Trophoblast cell (in vitro differentiated cells and primary cell): ENCODE data around the gene JMY.

Experiments
- DNase-seq, 2 donors: peaks; one replicate each; pipeline ENCODE4 v3.0.0-alpha.2; 2016
- H2AFZ ChIP-seq: 2 replicates; pipeline ENCODE4 v1.6.1; 2013; ENCODE audit warnings: low read length, moderate library complexity, mild to moderate bottlenecking; ENCODE audit not compliant: insufficient read depth, poor library complexity
- H2AK5ac ChIP-seq: 2 replicates; pipeline ENCODE4 v1.6.1; 2013; ENCODE audit warnings: mild to moderate bottlenecking, low read length
- H2BK120ac ChIP-seq: 2 replicates; pipeline ENCODE4 v1.6.1; 2013; ENCODE audit warnings: low read length, mild to moderate bottlenecking, moderate library complexity; ENCODE audit not compliant: insufficient read depth, poor library complexity
- H2BK12ac ChIP-seq: 2 replicates; pipeline ENCODE4 v1.6.1; 2013; ENCODE audit warnings: mild to moderate bottlenecking, low read length, moderate library complexity
- H2BK5ac ChIP-seq: 2 replicates; pipeline ENCODE4 v1.6.1; 2013; ENCODE audit warnings: low read length, low read depth, moderate library complexity, mild to moderate bottlenecking; ENCODE audit not compliant: poor library complexity
- H3K14ac ChIP-seq: 2 replicates; pipeline ENCODE4 v1.6.1; 2013; ENCODE audit warnings: mild to moderate bottlenecking, low read length
- H3K18ac ChIP-seq: 2 replicates; pipeline ENCODE4 v1.6.1; 2013; ENCODE audit warnings: mild to moderate bottlenecking, low read length
- H3K23ac ChIP-seq: 2 replicates; pipeline ENCODE4 v1.6.1; 2013; ENCODE audit warnings: low read length
- H3K27ac ChIP-seq: 2 replicates; pipeline ENCODE4 v1.5.1; 2013; ENCODE audit warnings: low read depth, mild to moderate bottlenecking, inconsistent platforms, low read length, moderate library complexity
- H3K27me3 ChIP-seq: 2 replicates; pipeline ENCODE4 v1.6.1; 2013; ENCODE audit warnings: inconsistent platforms, mild to moderate bottlenecking, low read length, moderate library complexity; ENCODE audit not compliant: insufficient read depth
- H3K36me3 ChIP-seq, 2 experiments: 1 replicate in 1 of 2; 2 replicates in 1 of 2; pipeline ENCODE4 v1.6.1; 2013; ENCODE audit warnings: low read length in 2 of 2, mild to moderate bottlenecking in 2 of 2, moderate library complexity in 1 of 2; ENCODE audit not compliant: insufficient read depth in 2 of 2, control insufficient read depth in 1 of 2
- H3K4ac ChIP-seq: 2 replicates; pipeline ENCODE4 v1.6.1; 2013; ENCODE audit warnings: low read depth, mild to moderate bottlenecking, low read length, moderate library complexity
- H3K4me1 ChIP-seq, 2 experiments: 1 replicate in 1 of 2; 2 replicates in 1 of 2; pipeline ENCODE4 v1.6.1; 2013; ENCODE audit warnings: low read length in 2 of 2, mild to moderate bottlenecking in 2 of 2, moderate library complexity in 1 of 2; ENCODE audit not compliant: insufficient read depth in 2 of 2, control insufficient read depth in 1 of 2
- H3K4me2 ChIP-seq: 2 replicates; pipeline ENCODE4 v1.6.1; 2013; ENCODE audit warnings: inconsistent platforms, mild to moderate bottlenecking, low read length, moderate library complexity
- H3K4me3 ChIP-seq: 2 replicates; pipeline ENCODE4 v1.5.1; 2013; ENCODE audit warnings: mild to moderate bottlenecking, low read depth, low read length, inconsistent platforms
- H3K79me1 ChIP-seq: one replicate; pipeline ENCODE4 v1.6.1; 2013; ENCODE audit warnings: low read length
- H3K79me2 ChIP-seq: 2 replicates; pipeline ENCODE4 v1.6.1; 2013; ENCODE audit warnings: low read length, mild to moderate bottlenecking; ENCODE audit not compliant: control insufficient read depth, insufficient read depth, poor library complexity
- H3K9ac ChIP-seq: 2 replicates; pipeline ENCODE4 v1.6.1; 2013; ENCODE audit warnings: mild to moderate bottlenecking, low read length
- H3K9me3 ChIP-seq: 2 replicates; pipeline ENCODE4 v1.6.1; 2013; ENCODE audit warnings: low read depth, mild to moderate bottlenecking, control low read depth, inconsistent platforms, low read length; ENCODE audit not compliant: insufficient read depth
- H4K12ac ChIP-seq: 2 replicates; pipeline ENCODE4 v1.6.1; 2013; ENCODE audit warnings: low read depth, mild to moderate bottlenecking, low read length, moderate library complexity
- H4K8ac ChIP-seq: 2 replicates; pipeline ENCODE4 v1.6.1; 2013; ENCODE audit warnings: low read depth, mild to moderate bottlenecking, low read length, moderate library complexity
- H4K91ac ChIP-seq: one replicate; pipeline ENCODE4 v1.6.1; 2013; ENCODE audit warnings: low read depth, mild to moderate bottlenecking, low read length, moderate library complexity
- WGBS: extraction: QIAGEN DNeasy Blood & Tissue Kit; methylation state at CpG from one replicate; pipeline ENCODE4 v1.1.7; 2013; ENCODE audit warnings: missing lambda C conversion rate; ENCODE audit not compliant: insufficient read length, insufficient coverage; ENCODE audit errors: extremely low coverage; 5-methylcytosine and 5-hydroxymethylcytosine counted together

The JMY gene

DNA sequence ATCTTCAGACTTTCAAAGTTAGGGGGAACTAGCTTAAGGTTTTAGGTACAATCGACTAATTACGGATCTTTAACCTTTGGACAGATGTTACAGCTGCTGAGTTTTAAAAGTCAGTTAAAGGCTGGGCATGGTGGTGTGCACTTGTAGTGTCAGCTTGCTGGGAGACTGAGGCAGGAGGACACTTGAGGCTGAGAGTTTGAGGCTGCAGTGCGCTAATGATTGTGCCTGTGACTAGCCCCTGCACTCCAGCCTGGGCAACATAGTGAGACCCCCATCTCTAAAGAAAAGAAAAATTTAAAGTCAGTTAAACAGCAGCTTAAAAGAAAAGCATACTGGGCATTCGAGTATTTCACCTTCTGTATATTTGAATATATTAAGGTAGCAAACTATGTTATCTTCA, 51.4 kb downstream of the JMY start:
- no peak overlapping the region for H3K4me2 ChIP-seq
- no peak overlapping the region for H2BK120ac ChIP-seq
- H4K12ac ChIP-seq = no peak overlapping the region
- no peaks in the 10 kb centered on the region for H3K9me3 ChIP-seq
- no peak overlapping the region for H3K18ac ChIP-seq
- no peak overlapping the region for H4K91ac ChIP-seq
- no peak overlapping the region for H3K14ac ChIP-seq
- H3K27ac ChIP-seq = no peak overlapping the region
- no peaks in the 10 kb centered on the region for H3K36me3 ChIP-seq
- no peak overlapping the region for H3K4ac ChIP-seq
- no peaks in the 10 kb centered on the region for H3K79me2 ChIP-seq
- H3K9ac ChIP-seq = no peak overlapping the region
- H3K23ac ChIP-seq = no peak overlapping the region
- H3K27me3 ChIP-seq = no peaks in the 10 kb centered on the region
- H4K8ac ChIP-seq = no peak overlapping the region
- no peak overlapping the region for H2AK5ac ChIP-seq
- H3K79me1 ChIP-seq = no peaks in the 10 kb centered on the region
- no peak for DNase-seq
- H2BK12ac ChIP-seq = no peak overlapping the region
- H3K4me1 ChIP-seq = no peaks in the 10 kb centered on the region
- no peak overlapping the region for H2BK5ac ChIP-seq
- H2AFZ ChIP-seq = no peak overlapping the region
- no peak overlapping the region for H3K4me3 ChIP-seq
- no CpG with 5 or more reads among the region's 4 CpGs for WGBS

DNA sequence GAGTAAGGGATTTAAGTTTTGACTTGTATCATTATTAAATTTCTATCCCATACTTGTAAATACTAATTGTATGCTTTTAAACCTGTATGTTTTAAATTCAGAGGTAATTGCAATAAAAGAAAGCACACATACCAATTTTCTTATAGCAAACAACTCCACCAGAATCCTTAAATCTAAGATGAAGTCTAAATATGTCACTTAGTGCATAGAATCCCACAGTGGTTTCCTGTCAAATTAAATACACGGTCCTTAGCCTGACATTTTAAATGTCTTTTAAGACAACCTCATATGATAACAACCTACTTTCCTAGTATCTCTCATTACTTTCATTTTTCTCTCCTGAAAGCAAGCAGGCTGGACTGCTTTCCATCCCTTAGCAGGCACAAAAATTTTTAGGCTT, 52.0 kb downstream of the JMY start:
- Histone ChIP-seq H3K4me2 (no peak overlapping the region), H4K8ac (no peak overlapping the region), H3K9me3 (no peaks in the 10 kb centered on the region), H2BK12ac (no peak overlapping the region), H3K79me2 (no peaks in the 10 kb centered on the region), H3K79me1 (no peaks in the 10 kb centered on the region), H3K27ac (no peak overlapping the region), H3K4me3 (no peak overlapping the region), H3K4ac (no peak overlapping the region), H2AFZ (no peak overlapping the region), H4K91ac (no peak overlapping the region), H3K36me3 (no peaks in the 10 kb centered on the region), H3K9ac (no peak overlapping the region), H3K27me3 (no peaks in the 10 kb centered on the region), H2AK5ac (no peak overlapping the region), H3K18ac (no peak overlapping the region), H3K4me1 (no peaks in the 10 kb centered on the region), H4K12ac (no peak overlapping the region), H3K14ac (no peak overlapping the region), H2BK120ac (no peak overlapping the region), H2BK5ac (no peak overlapping the region), H3K23ac (no peak overlapping the region)
- no CpG with 5 or more reads among the region's 1 CpG for WGBS
- DNase-seq = no peak

GRCh38 chr5:79295029-79295428, 59.1 kb downstream of the JMY start:
- no peak for DNase-seq
- no peak overlapping the region for H3K4me3 ChIP-seq
- no peak overlapping the region for H2BK5ac ChIP-seq
- H2AFZ ChIP-seq = no peak overlapping the region
- no peak overlapping the region for H2BK12ac ChIP-seq
- H3K4me1 ChIP-seq = no peaks in the 10 kb centered on the region
- no peak overlapping the region for H4K91ac ChIP-seq
- H3K36me3 ChIP-seq = no peaks in the 10 kb centered on the region
- no peak overlapping the region for H4K12ac ChIP-seq
- no peaks in the 10 kb centered on the region for H3K79me1 ChIP-seq
- H4K8ac ChIP-seq = no peak overlapping the region
- no peak overlapping the region for H3K27ac ChIP-seq
- H3K14ac ChIP-seq = no peak overlapping the region
- no peak overlapping the region for H3K23ac ChIP-seq
- no peaks in the 10 kb centered on the region for H3K9me3 ChIP-seq
- H3K18ac ChIP-seq = no peak overlapping the region
- no peaks in the 10 kb centered on the region for H3K79me2 ChIP-seq
- no peak overlapping the region for H3K9ac ChIP-seq
- H3K4me2 ChIP-seq = no peak overlapping the region
- no peak overlapping the region for H2AK5ac ChIP-seq
- H3K4ac ChIP-seq = no peak overlapping the region
- no CpG with 5 or more reads among the region's 2 CpGs for WGBS
- no peaks in the 10 kb centered on the region for H3K27me3 ChIP-seq
- no peak overlapping the region for H2BK120ac ChIP-seq

DNA sequence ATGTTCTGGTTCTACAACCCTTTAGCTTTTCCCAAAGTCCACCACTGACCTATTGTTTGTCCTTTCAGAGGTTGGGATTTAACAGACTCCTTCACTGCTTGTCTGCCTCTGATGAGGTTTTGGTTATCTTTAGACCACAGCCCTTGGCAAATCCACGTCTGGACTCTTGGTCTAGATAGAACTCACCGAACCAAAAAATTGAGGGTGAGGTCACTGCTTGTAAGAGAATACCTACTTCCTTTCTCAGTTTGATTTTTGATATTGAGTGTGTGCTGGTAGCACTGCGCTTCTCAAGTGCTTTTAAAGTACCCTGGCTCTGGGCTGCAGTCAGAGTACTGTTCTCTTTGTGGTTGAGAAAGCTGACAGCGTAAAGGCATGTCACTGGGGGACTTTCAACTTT, 61.7 kb downstream of the JMY start:
- Histone ChIP-seq H3K9ac (no peak overlapping the region), H4K91ac (no peak overlapping the region), H3K4me3 (no peak overlapping the region), H3K36me3 (no peaks in the 10 kb centered on the region), H3K9me3 (no peaks in the 10 kb centered on the region), H3K79me2 (no peaks in the 10 kb centered on the region), H3K4me1 (peaks cover 0 to 2% of the 10 kb centered on the region in 2 experiments), H2BK120ac (no peak overlapping the region), H3K27me3 (no peaks in the 10 kb centered on the region), H3K4me2 (no peak overlapping the region), H4K12ac (no peak overlapping the region), H2AFZ (no peak overlapping the region), H3K23ac (no peak overlapping the region), H3K4ac (no peak overlapping the region), H3K27ac (no peak overlapping the region), H2BK12ac (no peak overlapping the region), H2AK5ac (no peak overlapping the region), H3K18ac (no peak overlapping the region), H3K79me1 (no peaks in the 10 kb centered on the region), H2BK5ac (no peak overlapping the region), H3K14ac (no peak overlapping the region), H4K8ac (no peak overlapping the region)
- no CpG with 5 or more reads among the region's 4 CpGs for WGBS
- DNase-seq = no peak
